Stimulated activated CD4-positive, alpha-beta T cell treated with anti-CD3 and anti-CD28 coated beads, TNF-alpha, amount 100 ng/mL, for 24 hours (primary cell): ENCODE data around the gene SYCN.

Experiments
- DNase-seq, 3 experiments: peaks; one replicate each; pipeline ENCODE4 v3.0.0-alpha.2; 2020; ENCODE audit warnings: low read depth in 3 of 3

Gene SYCN

GRCh38 chr19:39155741-39156140 is 48.3 kb downstream of the SYCN start:
- no peak for DNase-seq

- DNase-seq, result no peak
These were observed 48.9 kb downstream of the SYCN start for GRCh38 chr19:39155114-39155700.

- no peak for DNase-seq
These were observed 49.4 kb downstream of the SYCN start for GRCh38 chr19:39154629-39155100.

- DNase-seq, result no peak
These were observed 49.9 kb downstream of the SYCN start for GRCh38 chr19:39154100-39154628.
